MM.1S (cell line): Measurements from ENCODE around the gene UCN2.

ENCODE experiments used
- DNase-seq: peaks from one replicate; pipeline ENCODE4 v3.0.0-alpha.2; 2015
- H2AFZ ChIP-seq: fragments of 300-600 bp; sonication (generic); 2 replicates; pipeline ENCODE4 v1.6.0; 2016; ENCODE audit warnings: antibody characterized with exemption, low read length
- H3F3A ChIP-seq: fragments of 300-600 bp; sonication (generic); 2 replicates; pipeline ENCODE4 v1.6.1; 2016; ENCODE audit warnings: mild to moderate bottlenecking, antibody characterized with exemption, low read length, moderate library complexity, mixed read lengths; ENCODE audit not compliant: insufficient read depth
- H3K27ac ChIP-seq: fragments of 300-600 bp; sonication (generic); 2 replicates; pipeline ENCODE4 v1.5.1; 2016; ENCODE audit warnings: mild to moderate bottlenecking, low read length
- H3K27me3 ChIP-seq: fragments of 300-600 bp; sonication (generic); replicated peaks from 2 replicates; pipeline ENCODE4 v1.6.0; 2016; ENCODE audit warnings: low read length; ENCODE audit not compliant: insufficient read depth
- H3K36me3 ChIP-seq: fragments of 300-600 bp; sonication (generic); replicated peaks from 2 replicates; pipeline ENCODE4 v1.6.1; 2016; ENCODE audit warnings: mild to moderate bottlenecking, low read length, mixed read lengths; ENCODE audit not compliant: insufficient read depth
- H3K4me1 ChIP-seq: fragments of 300-600 bp; sonication (generic); 2 replicates; pipeline ENCODE4 v1.6.1; 2016; ENCODE audit warnings: low read length, mixed read lengths
- H3K4me2 ChIP-seq: fragments of 300-600 bp; sonication (generic); 2 replicates; pipeline ENCODE4 v1.6.0; 2016; ENCODE audit warnings: low read depth, low read length
- H3K4me3 ChIP-seq: fragments of 300-600 bp; sonication (generic); 2 replicates; pipeline ENCODE4 v1.5.1; 2016; ENCODE audit warnings: low read length, mixed read lengths
- H3K79me2 ChIP-seq: fragments of 300-600 bp; sonication (generic); 2 replicates; pipeline ENCODE4 v1.6.1; 2016; ENCODE audit warnings: mixed run types, low read length, mixed read lengths
- H3K9ac ChIP-seq: fragments of 300-600 bp; sonication (generic); 2 replicates; pipeline ENCODE4 v1.6.1; 2016; ENCODE audit warnings: low read length, mixed read lengths
- H3K9me2 ChIP-seq: fragments of 300-600 bp; sonication (generic); replicated peaks from 2 replicates; pipeline ENCODE4 v1.6.1; 2016; ENCODE audit warnings: mild to moderate bottlenecking, low read length, mixed read lengths; ENCODE audit not compliant: insufficient read depth
- H3K9me3 ChIP-seq: fragments of 300-600 bp; sonication (generic); replicated peaks from 2 replicates; pipeline ENCODE4 v1.6.1; 2016; ENCODE audit warnings: mild to moderate bottlenecking, low read length, mixed read lengths; ENCODE audit not compliant: insufficient read depth
- H4K20me1 ChIP-seq: fragments of 300-600 bp; sonication (generic); 2 replicates; pipeline ENCODE4 v1.6.1; 2016; ENCODE audit warnings: mild to moderate bottlenecking, low read length, moderate library complexity, mixed read lengths; ENCODE audit not compliant: insufficient read depth
- EZH2 ChIP-seq: fragments of 300-600 bp; sonication (generic); optimal IDR thresholded peaks from 2 replicates; pipeline ENCODE3; 2017; ENCODE audit warnings: low read depth, mild to moderate bottlenecking, antibody characterized with exemption, low read length, mixed read lengths
- EZH2phosphoT487 ChIP-seq: fragments of 300-600 bp; sonication (generic); IDR thresholded peaks from 2 replicates; pipeline ENCODE4 v1.6.1; 2018; ENCODE audit warnings: antibody characterized with exemption, low read length
- TF ChIP-seq, protein P1 (sequence below): fragments of 300-600 bp; sonication (generic); IDR thresholded peaks from 2 replicates; pipeline ENCODE4 v1.5.1; 2016; ENCODE audit warnings: antibody characterized with exemption, low read length, mixed read lengths

The UCN2 gene

DNA sequence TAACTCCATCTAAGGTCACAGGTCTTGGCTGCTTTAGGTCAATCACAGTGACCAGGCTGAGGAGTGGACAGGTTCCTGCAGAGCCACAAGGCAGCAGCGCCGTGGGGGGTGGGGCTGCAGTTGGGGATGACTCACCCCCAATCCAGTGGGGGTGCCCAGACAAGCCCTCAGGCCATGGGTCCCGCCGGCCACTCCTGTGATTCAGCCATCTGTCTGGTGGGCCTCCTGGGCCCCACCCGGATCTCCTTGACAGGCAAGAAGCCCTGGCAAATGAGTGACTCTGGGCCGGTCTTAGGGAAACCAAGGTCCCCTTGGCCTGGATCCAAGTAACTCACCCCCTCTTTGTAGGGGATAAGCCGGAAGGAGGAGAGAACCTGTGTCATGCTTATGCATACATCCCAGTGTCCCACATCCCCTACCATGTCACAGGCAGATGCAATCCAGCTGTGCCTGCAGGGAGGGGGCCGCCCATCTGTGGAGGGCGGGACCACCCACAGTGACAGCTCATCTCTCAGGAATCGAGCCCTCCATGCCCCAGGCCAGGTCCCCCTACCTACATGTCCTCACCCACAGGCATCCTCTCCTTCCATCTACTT, 32.0 kb upstream of the UCN2 start:
- H3K4me1 ChIP-seq = no peaks in the 10 kb centered on the region
- no peak overlapping the region for H3K4me2 ChIP-seq
- H3F3A ChIP-seq = no peaks in the 10 kb centered on the region
- no peak overlapping the region for H3K27ac ChIP-seq
- H3K9me2 ChIP-seq = no peaks in the 10 kb centered on the region
- H3K27me3 ChIP-seq = peaks cover 40% of the 10 kb centered on the region
- H3K4me3 ChIP-seq = no peak overlapping the region
- no peak overlapping the region for H2AFZ ChIP-seq
- no peaks in the 10 kb centered on the region for H3K36me3 ChIP-seq
- DNase-seq = no peak
- TF ChIP-seq, protein P1, sequence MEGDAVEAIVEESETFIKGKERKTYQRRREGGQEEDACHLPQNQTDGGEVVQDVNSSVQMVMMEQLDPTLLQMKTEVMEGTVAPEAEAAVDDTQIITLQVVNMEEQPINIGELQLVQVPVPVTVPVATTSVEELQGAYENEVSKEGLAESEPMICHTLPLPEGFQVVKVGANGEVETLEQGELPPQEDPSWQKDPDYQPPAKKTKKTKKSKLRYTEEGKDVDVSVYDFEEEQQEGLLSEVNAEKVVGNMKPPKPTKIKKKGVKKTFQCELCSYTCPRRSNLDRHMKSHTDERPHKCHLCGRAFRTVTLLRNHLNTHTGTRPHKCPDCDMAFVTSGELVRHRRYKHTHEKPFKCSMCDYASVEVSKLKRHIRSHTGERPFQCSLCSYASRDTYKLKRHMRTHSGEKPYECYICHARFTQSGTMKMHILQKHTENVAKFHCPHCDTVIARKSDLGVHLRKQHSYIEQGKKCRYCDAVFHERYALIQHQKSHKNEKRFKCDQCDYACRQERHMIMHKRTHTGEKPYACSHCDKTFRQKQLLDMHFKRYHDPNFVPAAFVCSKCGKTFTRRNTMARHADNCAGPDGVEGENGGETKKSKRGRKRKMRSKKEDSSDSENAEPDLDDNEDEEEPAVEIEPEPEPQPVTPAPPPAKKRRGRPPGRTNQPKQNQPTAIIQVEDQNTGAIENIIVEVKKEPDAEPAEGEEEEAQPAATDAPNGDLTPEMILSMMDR = no peak
- no peak for TF ChIP-seq EZH2phosphoT487
- no peak for TF ChIP-seq EZH2
- H4K20me1 ChIP-seq = no peaks in the 10 kb centered on the region
- no peak overlapping the region for H3K9ac ChIP-seq
- no peaks in the 10 kb centered on the region for H3K9me3 ChIP-seq
- no peaks in the 10 kb centered on the region for H3K79me2 ChIP-seq

DNA sequence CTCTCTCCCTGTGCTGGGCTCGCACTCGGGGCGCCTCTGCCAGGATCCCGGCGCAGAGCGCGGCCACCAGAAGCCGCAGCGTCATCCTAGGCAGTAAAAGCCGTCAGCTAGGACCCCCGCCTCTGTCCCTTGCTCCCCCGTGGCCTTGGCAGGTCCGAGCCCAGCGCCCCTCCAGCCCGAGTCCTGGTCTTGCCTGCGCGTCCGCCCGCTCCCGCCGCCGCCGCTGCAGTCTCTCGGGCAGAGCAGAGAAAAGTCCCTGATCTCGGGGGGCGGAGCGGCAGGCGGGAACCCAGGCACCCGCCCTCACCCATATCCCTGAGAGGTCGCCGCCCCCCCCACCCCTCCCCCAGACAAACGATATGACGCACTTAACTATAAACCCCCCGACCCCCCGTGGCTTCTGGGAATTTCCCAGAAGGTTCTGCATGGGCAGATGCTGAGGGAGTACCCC, 31.5 kb upstream of the UCN2 start, which contains the start of gene COL7A1:
TSS of gene COL7A1 (minus strand) at position 255 of the 451 bp plus-strand sequence. CDS start at position 85, 170 bp downstream.
- no peaks in the 10 kb centered on the region for H3K36me3 ChIP-seq
- no peaks in the 10 kb centered on the region for H3K4me1 ChIP-seq
- no peaks in the 10 kb centered on the region for H4K20me1 ChIP-seq
- H3K4me3 ChIP-seq = no peak within 1 kb of the TSS
- TF ChIP-seq, protein P1 = no peak
- no peak for TF ChIP-seq EZH2
- TF ChIP-seq EZH2phosphoT487 = no peak
- no peak within 1 kb of the TSS for H3K9ac ChIP-seq
- H3K27me3 ChIP-seq = peaks cover 45% of the 10 kb centered on the region
- no peaks in the 10 kb centered on the region for H3K9me3 ChIP-seq
- DNase-seq = no peak
- no peaks in the 10 kb centered on the region for H3K79me2 ChIP-seq
- H2AFZ ChIP-seq = no peak within 1 kb of the TSS
- no peak within 1 kb of the TSS for H3K27ac ChIP-seq
- no peaks in the 10 kb centered on the region for H3K9me2 ChIP-seq
- H3K4me2 ChIP-seq = no peak within 1 kb of the TSS
- no peaks in the 10 kb centered on the region for H3F3A ChIP-seq

DNA sequence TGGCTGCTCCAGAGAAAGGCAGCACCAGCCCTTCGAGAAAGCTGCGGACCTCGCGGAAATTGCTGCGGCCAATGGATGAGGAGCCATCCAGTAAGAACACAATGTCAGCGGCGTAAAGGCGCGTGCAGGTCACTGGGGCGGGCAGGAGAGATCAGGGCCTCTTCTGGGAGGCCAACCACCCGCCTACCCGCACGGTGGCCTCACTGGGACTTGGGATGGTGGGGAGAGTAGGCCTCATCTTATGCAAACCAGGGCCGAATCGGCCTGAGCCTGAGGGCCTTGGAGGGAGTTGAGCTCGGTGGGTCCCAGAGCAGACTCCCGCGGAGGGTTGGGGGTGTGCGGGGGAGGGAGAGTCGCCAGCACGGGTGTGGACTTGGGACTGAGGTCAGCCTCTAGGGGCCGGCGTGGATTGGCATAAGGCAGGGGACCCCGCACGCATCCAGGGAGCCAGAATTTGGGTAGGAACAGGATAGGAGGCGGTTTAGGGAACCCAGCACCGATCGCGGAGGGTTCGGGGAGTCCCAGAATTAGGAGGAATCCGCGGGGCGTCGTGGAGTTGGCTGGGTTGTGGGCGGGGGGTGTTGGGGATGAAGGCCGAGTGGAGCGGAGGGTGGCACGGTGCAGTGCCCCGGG, 31.0 kb upstream of the UCN2 start:
- H3K4me1 ChIP-seq = no peaks in the 10 kb centered on the region
- H3K79me2 ChIP-seq = no peaks in the 10 kb centered on the region
- no peak overlapping the region for H3K4me2 ChIP-seq
- H3K27ac ChIP-seq = no peak overlapping the region
- no peak overlapping the region for H3K4me3 ChIP-seq
- H2AFZ ChIP-seq = no peak overlapping the region
- H3F3A ChIP-seq = no peaks in the 10 kb centered on the region
- no peaks in the 10 kb centered on the region for H4K20me1 ChIP-seq
- peaks cover 51% of the 10 kb centered on the region for H3K27me3 ChIP-seq
- TF ChIP-seq, protein P1 = no peak
- TF ChIP-seq EZH2phosphoT487 = no peak
- TF ChIP-seq EZH2 = no peak
- H3K9me2 ChIP-seq = no peaks in the 10 kb centered on the region
- no peak overlapping the region for H3K9ac ChIP-seq
- no peak for DNase-seq
- no peaks in the 10 kb centered on the region for H3K9me3 ChIP-seq
- H3K36me3 ChIP-seq = no peaks in the 10 kb centered on the region
